ENCODE data around the gene CAV3. TPM values are rescaled to one million over a fixed set of nuclear protein-coding genes. Genes with fewer than 3 reads are reported as not detected.
"Not testable (repeated sequence)": the region's sequence is repeated elsewhere in the genome, so short reads cannot be mapped to it uniquely, and the experiment has no call there.

CAV3 gene
- polyA plus RNA-seq, 4 donors: 0.16 to 0.96 TPM; not detected in 2

DNA sequence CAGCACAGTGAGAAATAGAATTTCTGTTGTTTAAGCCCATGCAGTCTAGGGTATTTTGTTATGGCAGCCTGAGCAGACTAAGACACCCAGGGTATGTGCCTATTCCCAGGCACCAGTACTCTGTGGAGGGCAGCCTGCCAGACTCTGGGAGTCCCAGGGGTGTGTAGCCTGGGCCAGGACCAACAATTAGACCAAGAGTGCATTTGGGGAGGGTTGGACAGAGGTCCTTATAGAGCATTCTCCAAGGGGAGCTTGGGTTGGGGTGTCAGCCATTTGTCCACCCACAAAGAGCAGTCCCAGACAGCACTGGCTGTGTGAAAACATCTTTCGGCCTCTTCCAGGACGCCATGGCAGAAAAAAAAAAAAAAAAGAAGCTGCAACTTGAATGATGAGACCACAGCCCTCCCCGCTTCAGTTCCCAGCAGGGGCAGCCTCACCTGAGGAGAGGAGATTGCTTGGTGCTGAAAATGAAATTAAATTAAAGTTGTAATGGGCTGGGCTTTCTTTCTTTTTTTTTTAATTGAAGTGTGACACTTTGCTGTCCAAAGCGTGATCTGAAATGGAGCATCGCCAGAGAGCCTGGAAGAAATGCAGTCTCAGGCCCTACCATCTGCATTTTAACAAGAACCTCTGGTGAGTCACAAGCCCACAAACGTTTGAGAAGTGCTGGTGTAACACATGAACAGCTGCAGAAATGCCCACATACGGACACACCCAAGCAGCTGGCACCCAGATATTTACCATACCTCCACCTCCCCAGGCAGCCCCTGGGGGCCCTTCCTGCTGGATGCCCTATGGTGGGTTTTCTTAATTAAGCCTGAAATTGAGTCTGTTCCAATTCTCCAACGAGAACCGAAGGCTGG is 21.3 kb upstream of the CAV3 start:
- Histone ChIP-seq H3K9me3 (ENCODE audit: control insufficient read depth in 2 of 2, insufficient read depth in 1 of 2, low read depth in 1 of 2, low read length in 1 of 2) (no peaks in the 10 kb centered on the region), H3K27ac (ENCODE audit: low read depth in 1 of 3, low read length in 2 of 3) (no peak overlapping the region), H3K4me1 (ENCODE audit: control insufficient read depth in 3 of 3, insufficient read depth in 2 of 3, low read depth in 1 of 3, low read length in 2 of 3) (no peaks in the 10 kb centered on the region), H3K4me3 (ENCODE audit: low read depth in 1 of 3, low read length in 3 of 3) (no peak overlapping the region), H3K36me3 (ENCODE audit: control insufficient read depth in 3 of 3, insufficient read depth in 2 of 3, low read depth in 1 of 3, low read length in 3 of 3) (no peaks in the 10 kb centered on the region), H3K27me3 (ENCODE audit: control insufficient read depth in 3 of 3, insufficient read depth in 3 of 3, low read length in 3 of 3) (no peaks in the 10 kb centered on the region)
- DNase-seq: no peak
- WGBS, 3 donors: 48 to 55% (median 50%) methylated on average over 9 of the region's 9 CpGs
- no peak for FAIRE-seq

DNA sequence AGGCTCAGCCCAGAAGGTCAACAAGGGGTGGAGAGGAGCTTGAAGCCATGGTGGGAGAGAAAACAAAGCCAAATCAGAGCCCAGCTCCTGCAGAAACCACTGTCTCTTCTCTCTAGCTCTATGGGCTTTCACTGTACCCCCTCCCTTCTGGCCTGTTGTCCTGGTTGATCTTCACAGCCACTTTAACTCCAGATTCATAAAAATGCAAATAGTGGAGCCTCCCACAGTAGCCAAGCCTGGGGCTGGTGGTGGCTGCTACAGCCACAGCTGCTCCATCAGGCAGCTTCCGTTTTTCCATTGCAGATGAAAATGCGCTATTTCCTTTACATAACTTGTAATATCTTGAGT is 20.7 kb upstream of the CAV3 start:
- DNase-seq (no peak), FAIRE-seq (no peak)
- no peaks in the 10 kb centered on the region for H3K27me3 ChIP-seq (ENCODE audit: control insufficient read depth in 3 of 3, insufficient read depth in 3 of 3, low read length in 3 of 3)
- no peak overlapping the region for H3K4me3 ChIP-seq (ENCODE audit: low read depth in 1 of 3, low read length in 3 of 3)
- 73 to 76% (median 75%) methylated on average over 2 of the region's 2 CpGs for WGBS, 3 donors
- H3K36me3 ChIP-seq (ENCODE audit: control insufficient read depth in 3 of 3, insufficient read depth in 2 of 3, low read depth in 1 of 3, low read length in 3 of 3): no peaks in the 10 kb centered on the region
- no peak overlapping the region for H3K27ac ChIP-seq (ENCODE audit: low read depth in 1 of 3, low read length in 2 of 3)
- H3K9me3 ChIP-seq (ENCODE audit: control insufficient read depth in 2 of 2, insufficient read depth in 1 of 2, low read depth in 1 of 2, low read length in 1 of 2): no peaks in the 10 kb centered on the region
- no peaks in the 10 kb centered on the region for H3K4me1 ChIP-seq (ENCODE audit: control insufficient read depth in 3 of 3, insufficient read depth in 2 of 3, low read depth in 1 of 3, low read length in 2 of 3)

DNA sequence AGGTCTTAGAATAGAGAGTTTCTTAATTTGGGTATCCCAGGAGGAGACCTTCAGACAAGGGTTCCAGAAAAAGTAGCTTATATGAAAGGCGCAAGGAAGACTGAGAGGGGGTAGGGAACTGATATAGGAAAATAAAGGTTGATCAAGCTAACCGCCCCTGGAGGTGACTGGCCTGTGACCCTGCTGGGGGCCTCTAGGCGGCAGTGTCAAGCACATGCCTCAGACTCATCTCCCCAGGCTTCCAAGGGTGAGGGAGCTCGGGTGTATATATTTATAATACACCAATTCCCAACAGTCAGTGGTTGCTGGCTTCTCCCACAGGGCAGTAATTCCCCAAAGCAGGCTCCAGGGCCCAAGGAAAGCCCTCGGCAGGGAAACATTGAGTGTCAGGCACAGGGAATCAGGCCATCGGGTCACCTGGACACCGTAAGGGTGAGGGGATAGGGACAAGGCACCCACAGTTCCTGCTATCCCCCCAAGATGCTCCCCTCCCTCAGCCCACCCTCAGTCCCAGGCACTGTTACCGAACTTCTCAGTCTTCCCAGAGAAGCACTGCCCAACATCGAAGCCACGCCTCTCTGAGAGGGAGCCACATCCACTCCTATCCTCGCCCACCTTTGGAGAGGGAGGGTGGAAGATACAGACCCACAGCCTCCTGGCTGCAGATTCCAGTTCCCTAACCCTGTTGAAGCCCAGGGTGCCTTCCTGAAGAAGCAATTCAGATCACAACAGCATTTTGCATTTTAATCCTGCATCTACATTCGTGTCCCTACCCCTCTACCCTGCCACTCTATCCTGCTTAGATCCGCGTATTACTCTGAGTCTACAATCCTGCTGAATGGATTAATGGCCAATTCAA is 19.5 kb upstream of the CAV3 start:
- no peaks in the 10 kb centered on the region for H3K27me3 ChIP-seq (ENCODE audit: control insufficient read depth in 3 of 3, insufficient read depth in 3 of 3, low read length in 3 of 3)
- no peaks in the 10 kb centered on the region for H3K36me3 ChIP-seq (ENCODE audit: control insufficient read depth in 3 of 3, insufficient read depth in 2 of 3, low read depth in 1 of 3, low read length in 3 of 3)
- DNase-seq (peak; percentile 7 to 15), FAIRE-seq (no peak)
- WGBS, 3 donors: 79 to 83% (median 80%) methylated on average over 14 of the region's 14 CpGs
- H3K4me3 ChIP-seq (ENCODE audit: low read depth in 1 of 3, low read length in 3 of 3): no peak overlapping the region
- no peaks in the 10 kb centered on the region for H3K4me1 ChIP-seq (ENCODE audit: control insufficient read depth in 3 of 3, insufficient read depth in 2 of 3, low read depth in 1 of 3, low read length in 2 of 3)
- H3K9me3 ChIP-seq (ENCODE audit: control insufficient read depth in 2 of 2, insufficient read depth in 1 of 2, low read depth in 1 of 2, low read length in 1 of 2): no peaks in the 10 kb centered on the region
- no peak overlapping the region for H3K27ac ChIP-seq (ENCODE audit: low read depth in 1 of 3, low read length in 2 of 3)

DNA sequence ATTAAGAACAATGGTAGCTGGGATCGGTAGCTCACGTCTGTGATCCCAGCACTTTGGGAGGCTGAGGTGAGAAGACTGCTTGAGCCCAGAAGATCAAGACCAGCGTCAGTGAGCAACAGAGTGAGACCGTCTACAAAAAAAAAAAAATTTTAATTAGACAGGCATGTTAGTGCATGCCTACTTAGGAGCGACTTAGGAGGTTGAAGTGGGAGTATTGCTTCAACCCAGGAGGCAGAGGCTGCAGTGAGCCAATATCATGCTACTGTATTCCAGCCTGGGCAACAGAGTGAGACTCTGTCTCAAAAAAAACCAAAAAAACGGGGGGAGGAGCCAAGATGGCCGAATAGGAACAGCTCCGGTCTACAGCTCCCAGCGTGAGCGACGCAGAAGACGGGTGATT is 17.8 kb upstream of the CAV3 start:
- H3K4me1 ChIP-seq (ENCODE audit: control insufficient read depth in 3 of 3, insufficient read depth in 2 of 3, low read depth in 1 of 3, low read length in 2 of 3); H3K9me3 ChIP-seq (ENCODE audit: control insufficient read depth in 2 of 2, insufficient read depth in 1 of 2, low read depth in 1 of 2, low read length in 1 of 2); H3K27me3 ChIP-seq (ENCODE audit: control insufficient read depth in 3 of 3, insufficient read depth in 3 of 3, low read length in 3 of 3); FAIRE-seq; DNase-seq; H3K36me3 ChIP-seq (ENCODE audit: control insufficient read depth in 3 of 3, insufficient read depth in 2 of 3, low read depth in 1 of 3, low read length in 3 of 3); H3K4me3 ChIP-seq (ENCODE audit: low read depth in 1 of 3, low read length in 3 of 3); H3K27ac ChIP-seq (ENCODE audit: low read depth in 1 of 3, low read length in 2 of 3): not testable (repeated sequence)
- 86 to 92% (median 92%) methylated on average over 12 of the region's 12 CpGs for WGBS, 3 donors

DNA sequence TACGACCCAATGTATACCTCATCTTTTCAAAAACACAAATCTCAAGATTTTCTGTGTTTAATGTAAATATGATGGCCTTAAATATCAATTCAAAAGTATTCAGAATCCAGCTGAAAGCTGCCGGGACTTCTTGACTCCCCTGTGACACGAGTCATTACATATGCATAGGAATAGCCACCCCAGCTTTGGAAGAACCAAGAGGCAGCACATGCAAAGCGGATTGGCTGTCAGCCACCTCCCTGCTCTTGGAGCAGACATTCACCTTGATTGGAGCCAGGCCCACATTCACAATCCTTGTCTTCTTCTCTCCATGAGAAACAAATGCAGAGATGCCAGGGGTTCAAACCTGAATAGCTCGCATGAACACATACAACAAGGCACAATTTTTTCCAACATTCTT is 10.8 kb upstream of the CAV3 start:
- Histone ChIP-seq H3K36me3 (ENCODE audit: control insufficient read depth in 3 of 3, insufficient read depth in 2 of 3, low read depth in 1 of 3, low read length in 3 of 3) (no peaks in the 10 kb centered on the region), H3K27ac (ENCODE audit: low read depth in 1 of 3, low read length in 2 of 3) (no peak overlapping the region), H3K27me3 (ENCODE audit: control insufficient read depth in 3 of 3, insufficient read depth in 3 of 3, low read length in 3 of 3) (no peaks in the 10 kb centered on the region), H3K4me3 (ENCODE audit: low read depth in 1 of 3, low read length in 3 of 3) (no peak overlapping the region), H3K9me3 (ENCODE audit: control insufficient read depth in 2 of 2, insufficient read depth in 1 of 2, low read depth in 1 of 2, low read length in 1 of 2) (peaks cover 0 to 7% of the 10 kb centered on the region in 2 donors), H3K4me1 (ENCODE audit: control insufficient read depth in 3 of 3, insufficient read depth in 2 of 3, low read depth in 1 of 3, low read length in 2 of 3) (no peaks in the 10 kb centered on the region)
- DNase-seq (no peak), FAIRE-seq (no peak)
- 74 to 78% (median 76%) methylated on average over 5 of the region's 5 CpGs for WGBS, 3 donors

DNA sequence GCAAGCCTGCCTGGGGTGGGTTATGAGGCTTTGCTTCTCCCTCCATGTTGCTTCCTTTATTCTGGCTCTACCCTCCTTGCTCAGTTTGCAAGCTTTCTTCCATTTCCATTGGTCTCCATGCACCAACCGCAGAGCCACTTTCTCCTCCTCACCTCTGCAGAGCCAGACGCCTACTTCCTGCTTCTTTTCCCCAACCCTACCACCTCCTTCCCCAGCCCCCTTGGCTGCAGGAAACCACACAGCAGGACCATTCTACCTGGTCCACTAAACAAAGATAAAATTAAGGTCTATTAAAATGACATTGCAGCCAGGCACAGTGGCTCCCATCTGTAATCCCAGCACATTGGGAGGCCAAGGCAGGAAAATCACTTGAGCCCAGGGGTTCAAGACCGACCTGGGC is 10.0 kb upstream of the CAV3 start:
- Histone ChIP-seq H3K36me3 (ENCODE audit: control insufficient read depth in 3 of 3, insufficient read depth in 2 of 3, low read depth in 1 of 3, low read length in 3 of 3) (no peaks in the 10 kb centered on the region), H3K4me1 (ENCODE audit: control insufficient read depth in 3 of 3, insufficient read depth in 2 of 3, low read depth in 1 of 3, low read length in 2 of 3) (no peaks in the 10 kb centered on the region), H3K4me3 (ENCODE audit: low read depth in 1 of 3, low read length in 3 of 3) (no peak overlapping the region), H3K27ac (ENCODE audit: low read depth in 1 of 3, low read length in 2 of 3) (no peak overlapping the region), H3K27me3 (ENCODE audit: control insufficient read depth in 3 of 3, insufficient read depth in 3 of 3, low read length in 3 of 3) (no peaks in the 10 kb centered on the region), H3K9me3 (ENCODE audit: control insufficient read depth in 2 of 2, insufficient read depth in 1 of 2, low read depth in 1 of 2, low read length in 1 of 2) (peaks cover 0 to 7% of the 10 kb centered on the region in 2 donors)
- FAIRE-seq (no peak), DNase-seq (no peak)
- 64 to 84% (median 67%) methylated on average over 3 of the region's 3 CpGs for WGBS, 3 donors

DNA sequence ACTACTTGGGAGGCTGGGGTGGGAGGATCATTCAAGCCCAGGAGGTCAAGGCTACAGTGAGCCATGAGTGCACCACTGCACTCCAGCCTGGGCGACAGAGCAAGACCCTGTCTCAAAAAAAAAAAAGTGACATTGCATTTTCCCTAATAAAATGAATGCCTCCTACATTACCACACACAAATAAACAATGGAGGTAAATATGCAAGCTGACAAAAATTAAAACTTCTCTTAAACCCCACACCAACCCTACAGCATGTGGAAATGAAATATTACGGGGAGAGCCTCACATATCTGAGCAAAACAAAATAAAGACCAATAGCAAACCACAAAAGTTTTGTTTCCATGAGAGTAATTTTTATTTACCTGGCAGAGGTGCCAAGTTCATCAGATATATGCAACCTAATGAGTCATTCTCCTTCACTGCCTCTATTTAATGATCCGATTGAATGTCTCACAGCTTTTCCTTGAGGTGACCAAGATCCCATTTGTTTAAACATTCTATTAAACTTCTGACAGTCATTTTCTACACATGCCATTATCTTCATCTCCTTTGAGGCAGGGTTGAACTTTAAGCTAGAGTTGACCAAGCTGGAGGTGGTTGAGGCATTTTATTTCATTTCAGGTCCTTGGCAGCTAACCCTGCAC is 9.4 kb upstream of the CAV3 start:
- WGBS, 3 donors: 63 to 78% (median 64%) methylated on average over 3 of the region's 3 CpGs
- no peaks in the 10 kb centered on the region for H3K36me3 ChIP-seq (ENCODE audit: control insufficient read depth in 3 of 3, insufficient read depth in 2 of 3, low read depth in 1 of 3, low read length in 3 of 3)
- DNase-seq (no peak), FAIRE-seq (no peak)
- H3K27me3 ChIP-seq (ENCODE audit: control insufficient read depth in 3 of 3, insufficient read depth in 3 of 3, low read length in 3 of 3): no peaks in the 10 kb centered on the region
- H3K4me1 ChIP-seq (ENCODE audit: control insufficient read depth in 3 of 3, insufficient read depth in 2 of 3, low read depth in 1 of 3, low read length in 2 of 3): no peaks in the 10 kb centered on the region
- peaks cover 0 to 7% of the 10 kb centered on the region in 2 donors for H3K9me3 ChIP-seq (ENCODE audit: control insufficient read depth in 2 of 2, insufficient read depth in 1 of 2, low read depth in 1 of 2, low read length in 1 of 2)
- H3K4me3 ChIP-seq (ENCODE audit: low read depth in 1 of 3, low read length in 3 of 3): no peak overlapping the region
- no peak overlapping the region for H3K27ac ChIP-seq (ENCODE audit: low read depth in 1 of 3, low read length in 2 of 3)
